Activated CD8-positive, alpha-beta memory T cell treated with anti-CD3 and anti-CD28 coated beads for 1 hour (primary cell): Measurements from ENCODE around the gene C15orf39.
"Not testable (repeated sequence)": the region's sequence is repeated elsewhere in the genome, so short reads cannot be mapped to it uniquely, and the experiment has no call there.

ENCODE experiments used
- DNase-seq, 2 donors: peaks; one replicate each; pipeline ENCODE4 v3.0.0-alpha.2; 2020; ENCODE audit warnings: low read depth in 1 of 2; ENCODE audit errors: extremely low read depth in 1 of 2

Gene C15orf39

GRCh38 chr15:75258620-75259343 lies 57.1 kb downstream of the C15orf39 start:
- DNase-seq = not testable (repeated sequence)

DNA sequence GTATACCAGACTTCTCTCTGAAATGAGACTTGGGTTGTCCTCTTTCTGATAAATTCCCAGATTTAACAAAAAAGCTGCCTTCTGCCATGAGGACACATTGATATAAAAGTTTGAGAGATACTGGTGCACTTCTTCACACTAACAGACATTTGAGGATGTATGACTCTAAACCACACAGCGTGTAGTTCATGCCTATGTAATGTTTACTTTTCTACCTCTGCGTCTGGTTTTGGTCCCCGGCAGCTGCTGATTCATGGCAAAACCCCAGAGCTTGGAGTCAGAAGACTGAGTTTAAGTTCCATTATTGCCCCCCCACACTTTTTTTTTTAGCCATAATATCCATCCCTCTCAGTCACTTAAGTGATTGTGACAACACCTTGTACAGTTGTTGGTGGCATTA lies 58.2 kb downstream of the C15orf39 start:
- DNase-seq = not testable (repeated sequence)
